ENCODE measurements around the gene AJAP1. TPM values are rescaled to one million over a fixed set of nuclear protein-coding genes. Genes with fewer than 3 reads are reported as not detected.

Gene AJAP1, protein sequence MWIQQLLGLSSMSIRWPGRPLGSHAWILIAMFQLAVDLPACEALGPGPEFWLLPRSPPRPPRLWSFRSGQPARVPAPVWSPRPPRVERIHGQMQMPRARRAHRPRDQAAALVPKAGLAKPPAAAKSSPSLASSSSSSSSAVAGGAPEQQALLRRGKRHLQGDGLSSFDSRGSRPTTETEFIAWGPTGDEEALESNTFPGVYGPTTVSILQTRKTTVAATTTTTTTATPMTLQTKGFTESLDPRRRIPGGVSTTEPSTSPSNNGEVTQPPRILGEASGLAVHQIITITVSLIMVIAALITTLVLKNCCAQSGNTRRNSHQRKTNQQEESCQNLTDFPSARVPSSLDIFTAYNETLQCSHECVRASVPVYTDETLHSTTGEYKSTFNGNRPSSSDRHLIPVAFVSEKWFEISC
- total RNA-seq: 1 to 10 TPM in 1 of 2 donors, under 1 TPM in 1; 0.16 to 2.3 TPM
- polyA plus RNA-seq: not detected
- long read RNA-seq, donor 1, partial matches to known transcripts: 1 of 1 reads
- long read RNA-seq, donor 1, other reads (novel, unspliced or antisense): 0 of 1 reads
- long read RNA-seq, donor 2, full-length matches to known transcripts: 1 of 1 reads
- long read RNA-seq, donor 2, partial matches to known transcripts: 0 of 1 reads
- long read RNA-seq, donor 2, other reads (novel, unspliced or antisense): 0 of 1 reads

DNA sequence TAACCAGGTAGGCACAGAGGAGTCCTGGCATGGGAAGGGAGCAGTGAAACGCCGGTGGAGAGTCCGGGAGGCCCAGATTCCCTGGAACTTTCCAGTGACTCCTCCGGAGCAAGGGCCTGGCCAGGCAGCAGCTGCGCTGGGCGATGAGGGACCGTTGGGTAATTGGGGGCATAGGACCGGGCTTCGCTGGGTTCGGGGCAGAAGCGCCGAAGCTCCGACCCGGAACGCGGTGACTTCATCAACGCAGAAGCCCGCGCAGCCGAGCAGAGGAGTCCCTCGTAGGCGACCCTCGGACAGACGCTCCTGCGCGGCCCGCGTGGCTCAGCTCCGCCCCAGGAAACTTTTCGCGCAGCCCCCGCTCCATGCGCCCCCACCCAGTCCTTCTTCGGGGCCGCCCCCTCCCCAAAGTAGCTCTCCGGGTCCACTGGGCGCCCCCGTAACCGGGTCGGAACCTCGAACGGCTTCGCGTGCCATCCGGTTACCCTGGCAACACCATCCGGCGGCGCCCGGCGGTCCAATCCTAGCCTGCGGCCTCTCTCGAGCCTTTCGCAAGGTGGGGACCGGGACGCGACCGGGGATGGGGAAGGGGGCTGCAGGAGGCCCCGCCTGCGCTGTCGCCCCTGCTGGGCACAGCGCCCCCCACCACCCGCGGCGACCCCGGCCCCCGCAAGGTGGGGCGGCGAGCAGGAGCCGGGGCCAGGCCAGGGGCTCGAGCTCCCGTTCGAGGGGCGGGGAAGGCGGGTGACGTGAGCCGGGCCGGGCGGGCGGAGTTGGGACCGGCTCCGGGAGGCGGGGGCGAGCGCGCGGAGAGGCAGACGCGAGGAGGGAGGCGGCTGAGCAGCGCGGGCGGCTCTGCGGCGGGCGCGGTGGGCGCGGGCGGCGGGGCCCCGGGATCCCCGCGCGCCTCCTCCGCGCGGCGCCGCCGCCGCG lies at the start of gene AJAP1:
Gene AJAP1, plus strand, starts transcription at position 814 of the 930 bp plus-strand sequence. CDS start 817 bp downstream, outside the sequence.
- ATAC-seq (ENCODE audit: low FRiP score): no peak
- 2% methylated on average over 55 to 112 of the region's 112 CpGs for WGBS, 2 donors
- no peaks in the 10 kb centered on the region for H3K4me1 ChIP-seq (ENCODE audit: control insufficient read depth in 1 of 2, insufficient read depth in 2 of 2, low read length in 2 of 2)
- peak in 1 of 2 donors; percentile 75 for DNase-seq
- no peaks in the 10 kb centered on the region for H3K9me3 ChIP-seq (ENCODE audit: control insufficient read depth, low read length)
- peak within 1 kb of the TSS in 1 of 2 donors; percentile 13 for H3K4me3 ChIP-seq (ENCODE audit: low read length in 2 of 2)
- no peaks in the 10 kb centered on the region for H3K27me3 ChIP-seq (ENCODE audit: control insufficient read depth in 1 of 2, insufficient read depth in 2 of 2, low read length in 1 of 2)
- no peak within 1 kb of the TSS for H3K27ac ChIP-seq (ENCODE audit: low read depth in 1 of 2, low read length in 2 of 2)
- intact Hi-C loops (cut with DNase I): loop anchor here in 1 of 2 donors (5.0 kb wide), 1 partner anchor 1263 kb away; no protein-coding TSS in a partner anchor
- H3K36me3 ChIP-seq (ENCODE audit: control insufficient read depth in 1 of 2, insufficient read depth in 2 of 2, low read length in 1 of 2): no peaks in the 10 kb centered on the region

DNA sequence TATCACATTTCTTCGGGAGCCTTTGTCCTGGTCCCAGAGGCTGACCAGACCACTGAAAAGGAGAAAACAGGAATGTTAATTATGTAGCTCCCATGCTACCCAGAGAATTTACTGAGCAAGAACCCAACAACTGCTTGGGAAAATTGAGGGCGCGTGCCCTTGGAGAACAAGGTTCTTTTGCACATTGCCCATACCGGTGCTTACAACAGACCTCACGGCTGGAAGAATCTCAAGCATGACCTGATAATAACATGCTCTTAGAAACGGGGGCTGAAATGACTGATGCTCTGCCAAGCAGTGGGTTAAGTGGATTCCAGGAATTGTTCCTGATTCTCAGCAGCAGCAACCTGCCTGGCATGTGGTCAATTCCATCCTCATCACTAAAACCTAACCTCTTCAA lies 49.3 kb upstream of the AJAP1 start:
- Histone ChIP-seq H3K4me1 (ENCODE audit: control insufficient read depth in 1 of 2, insufficient read depth in 2 of 2, low read length in 2 of 2) (no peaks in the 10 kb centered on the region), H3K36me3 (ENCODE audit: control insufficient read depth in 1 of 2, insufficient read depth in 2 of 2, low read length in 1 of 2) (no peaks in the 10 kb centered on the region), H3K9me3 (ENCODE audit: control insufficient read depth, low read length) (peaks cover 4% of the 10 kb centered on the region), H3K27ac (ENCODE audit: low read depth in 1 of 2, low read length in 2 of 2) (no peak overlapping the region), H3K4me3 (ENCODE audit: low read length in 2 of 2) (no peak overlapping the region), H3K27me3 (ENCODE audit: control insufficient read depth in 1 of 2, insufficient read depth in 2 of 2, low read length in 1 of 2) (no peaks in the 10 kb centered on the region)
- intact Hi-C loops (cut with DNase I): no loop called here
- no peak for ATAC-seq (ENCODE audit: low FRiP score)
- no peak for DNase-seq
- 44% methylated on average over 6 of the region's 6 CpGs for WGBS, 2 donors

DNA sequence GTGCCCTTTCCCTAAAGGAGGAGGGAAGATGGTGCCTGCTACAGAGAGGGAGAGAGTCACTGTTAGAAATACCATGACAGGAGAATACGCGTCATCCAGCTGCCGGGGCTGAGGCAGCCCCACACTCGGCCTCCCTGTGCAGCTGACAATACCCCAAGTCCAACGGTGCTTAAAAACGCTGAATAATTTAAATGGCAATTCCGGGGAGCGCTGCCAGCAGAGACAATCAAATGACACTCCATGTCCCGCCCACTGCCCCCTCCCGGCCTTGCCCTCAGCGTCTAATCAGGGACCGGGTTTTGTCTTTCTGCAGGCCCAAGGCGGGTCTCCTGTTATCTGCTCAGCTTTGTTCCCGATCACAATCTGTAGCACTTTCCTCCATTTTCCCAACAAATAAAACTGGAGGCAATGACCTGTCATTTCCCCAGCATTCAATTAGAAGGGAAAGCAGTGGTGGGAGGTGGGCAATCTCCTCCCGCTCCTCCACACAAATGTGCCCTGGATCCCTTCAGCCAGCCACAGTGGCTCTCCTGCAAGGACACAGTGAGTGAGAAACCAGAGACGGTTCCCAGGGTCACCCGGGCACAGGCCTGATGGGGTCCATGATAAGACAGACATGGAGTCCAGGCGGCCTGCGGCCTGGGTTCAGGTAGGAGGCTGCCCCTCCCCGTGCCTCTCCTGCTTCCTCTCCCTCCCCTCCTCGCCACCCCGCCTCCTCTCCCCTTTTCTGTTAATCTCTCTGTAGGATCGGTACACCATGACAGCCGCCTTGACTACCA lies 42.7 kb upstream of the AJAP1 start:
- Histone ChIP-seq H3K9me3 (ENCODE audit: control insufficient read depth, low read length) (peaks cover 6% of the 10 kb centered on the region), H3K4me1 (ENCODE audit: control insufficient read depth in 1 of 2, insufficient read depth in 2 of 2, low read length in 2 of 2) (no peaks in the 10 kb centered on the region), H3K4me3 (ENCODE audit: low read length in 2 of 2) (no peak overlapping the region), H3K36me3 (ENCODE audit: control insufficient read depth in 1 of 2, insufficient read depth in 2 of 2, low read length in 1 of 2) (no peaks in the 10 kb centered on the region), H3K27me3 (ENCODE audit: control insufficient read depth in 1 of 2, insufficient read depth in 2 of 2, low read length in 1 of 2) (no peaks in the 10 kb centered on the region), H3K27ac (ENCODE audit: low read depth in 1 of 2, low read length in 2 of 2) (no peak overlapping the region)
- 79% methylated on average over 24 of the region's 24 CpGs for WGBS, 2 donors
- peak; percentile 21 to 36 for DNase-seq
- no peak for ATAC-seq (ENCODE audit: low FRiP score)
- intact Hi-C loops (cut with DNase I): no loop called here

DNA sequence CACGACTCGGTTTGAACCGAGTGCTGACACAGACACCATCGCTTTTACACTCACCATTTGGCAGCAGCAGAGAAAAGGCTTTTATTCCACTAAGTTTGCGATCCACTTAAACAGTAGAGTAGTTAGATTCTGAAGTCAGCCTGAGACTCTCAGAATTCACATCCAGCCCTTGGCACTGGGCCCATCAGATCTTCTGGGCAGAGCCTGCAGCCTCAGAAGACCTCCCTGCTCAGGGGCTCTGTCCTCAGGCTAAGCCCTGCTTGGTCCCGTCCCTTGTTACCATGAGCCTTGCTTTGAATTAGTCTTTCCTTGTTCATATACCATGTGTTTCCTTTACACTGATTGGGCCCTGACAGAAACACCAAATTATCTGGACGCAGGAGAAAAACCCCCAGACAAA lies 41.4 kb upstream of the AJAP1 start:
- intact Hi-C loops (cut with DNase I): no loop called here
- H3K27me3 ChIP-seq (ENCODE audit: control insufficient read depth in 1 of 2, insufficient read depth in 2 of 2, low read length in 1 of 2): no peaks in the 10 kb centered on the region
- 40 to 45% methylated on average over 7 of the region's 7 CpGs for WGBS, 2 donors
- ATAC-seq (ENCODE audit: low FRiP score) (no peak), DNase-seq (peak; percentile 12 to 21)
- H3K9me3 ChIP-seq (ENCODE audit: control insufficient read depth, low read length): peaks cover 4% of the 10 kb centered on the region
- no peak overlapping the region for H3K4me3 ChIP-seq (ENCODE audit: low read length in 2 of 2)
- H3K27ac ChIP-seq (ENCODE audit: low read depth in 1 of 2, low read length in 2 of 2): no peak overlapping the region
- no peaks in the 10 kb centered on the region for H3K4me1 ChIP-seq (ENCODE audit: control insufficient read depth in 1 of 2, insufficient read depth in 2 of 2, low read length in 2 of 2)
- no peaks in the 10 kb centered on the region for H3K36me3 ChIP-seq (ENCODE audit: control insufficient read depth in 1 of 2, insufficient read depth in 2 of 2, low read length in 1 of 2)

DNA sequence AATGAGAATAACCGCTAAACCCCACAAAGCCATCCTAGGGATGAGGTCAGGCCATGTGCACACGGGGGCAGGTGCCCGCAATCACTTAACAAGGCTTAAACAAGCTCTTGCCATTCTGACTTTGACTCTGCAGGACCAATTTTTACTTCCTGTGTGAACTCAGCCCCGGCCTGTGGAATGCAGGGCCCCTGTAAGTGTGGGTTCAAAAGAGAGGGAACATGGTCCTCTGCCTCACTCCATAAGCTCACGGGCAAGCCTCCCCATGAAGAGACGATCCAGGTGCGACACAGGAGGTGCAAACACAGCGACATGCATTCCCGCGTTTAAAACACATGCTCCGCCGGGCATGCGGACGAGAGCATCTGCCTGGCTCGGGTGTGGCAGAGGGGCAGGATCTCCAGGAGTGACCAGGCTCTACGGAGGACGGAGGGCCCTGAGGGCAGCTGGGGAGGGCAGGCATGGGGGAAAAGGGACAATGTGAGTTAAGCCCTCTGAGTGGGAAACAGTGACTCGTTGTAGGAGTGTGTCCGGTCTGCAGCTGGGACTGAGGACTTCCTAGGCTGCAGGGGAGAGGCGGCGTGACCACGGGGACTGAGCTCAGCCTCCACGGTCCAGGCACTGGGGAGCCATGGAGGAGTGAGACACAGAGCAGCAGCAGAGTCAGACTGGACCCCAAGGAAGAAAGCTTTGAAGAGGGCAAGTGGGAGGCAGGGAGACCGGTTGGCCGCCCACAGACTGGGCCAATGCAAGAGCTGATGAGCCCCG lies 40.6 kb upstream of the AJAP1 start:
- DNase-seq (peak; percentile 26 to 60), ATAC-seq (ENCODE audit: low FRiP score) (no peak)
- no peaks in the 10 kb centered on the region for H3K27me3 ChIP-seq (ENCODE audit: control insufficient read depth in 1 of 2, insufficient read depth in 2 of 2, low read length in 1 of 2)
- H3K4me1 ChIP-seq (ENCODE audit: control insufficient read depth in 1 of 2, insufficient read depth in 2 of 2, low read length in 2 of 2): no peaks in the 10 kb centered on the region
- 78 to 79% methylated on average over 26 of the region's 26 CpGs for WGBS, 2 donors
- H3K36me3 ChIP-seq (ENCODE audit: control insufficient read depth in 1 of 2, insufficient read depth in 2 of 2, low read length in 1 of 2): no peaks in the 10 kb centered on the region
- intact Hi-C loops (cut with DNase I): no loop called here
- H3K27ac ChIP-seq (ENCODE audit: low read depth in 1 of 2, low read length in 2 of 2): no peak overlapping the region
- H3K4me3 ChIP-seq (ENCODE audit: low read length in 2 of 2): no peak overlapping the region
- peaks cover 3% of the 10 kb centered on the region for H3K9me3 ChIP-seq (ENCODE audit: control insufficient read depth, low read length)

DNA sequence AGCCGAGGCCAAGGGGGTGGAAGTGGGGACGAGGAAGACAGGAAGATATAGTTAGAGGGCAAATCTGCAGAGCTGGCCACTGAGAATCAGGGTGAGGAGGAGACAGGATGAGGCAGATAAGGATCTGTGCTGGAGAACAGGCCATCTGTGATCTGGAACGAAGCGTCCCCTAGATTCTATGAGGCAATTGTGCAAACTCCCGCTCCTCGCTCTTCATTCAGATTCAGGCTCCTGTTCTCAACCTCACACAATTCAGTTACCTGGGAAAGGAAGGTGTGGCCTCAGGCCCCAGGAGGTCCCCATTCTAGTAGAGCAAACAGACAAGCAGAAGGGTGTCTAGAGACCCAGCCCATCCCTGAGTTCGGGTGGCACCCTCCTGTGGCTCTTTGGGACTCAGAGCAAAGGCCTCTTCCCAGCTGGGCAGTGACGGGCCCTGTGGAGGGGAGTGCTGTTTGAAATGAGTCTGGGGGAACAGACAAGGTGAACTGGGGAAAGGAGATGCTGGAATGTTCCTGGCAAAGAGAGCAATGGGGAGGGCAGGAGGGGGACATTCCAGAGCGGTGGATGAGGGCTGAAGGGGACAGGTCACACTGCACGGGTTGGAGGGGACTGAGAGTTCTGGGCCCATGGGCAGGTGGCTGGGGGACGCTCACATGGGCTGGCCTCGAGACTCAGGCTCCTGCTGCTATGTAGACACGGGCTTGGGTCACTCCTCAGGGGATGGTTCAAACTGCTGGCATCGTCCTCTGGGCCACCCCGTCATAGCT lies 39.9 kb upstream of the AJAP1 start:
- Histone ChIP-seq H3K36me3 (ENCODE audit: control insufficient read depth in 1 of 2, insufficient read depth in 2 of 2, low read length in 1 of 2) (no peaks in the 10 kb centered on the region), H3K9me3 (ENCODE audit: control insufficient read depth, low read length) (peaks cover 3% of the 10 kb centered on the region), H3K4me1 (ENCODE audit: control insufficient read depth in 1 of 2, insufficient read depth in 2 of 2, low read length in 2 of 2) (no peaks in the 10 kb centered on the region), H3K27ac (ENCODE audit: low read depth in 1 of 2, low read length in 2 of 2) (no peak overlapping the region), H3K4me3 (ENCODE audit: low read length in 2 of 2) (no peak overlapping the region), H3K27me3 (ENCODE audit: control insufficient read depth in 1 of 2, insufficient read depth in 2 of 2, low read length in 1 of 2) (no peaks in the 10 kb centered on the region)
- DNase-seq (peak; percentile 19 to 51), ATAC-seq (ENCODE audit: low FRiP score) (no peak)
- intact Hi-C loops (cut with DNase I): no loop called here
- WGBS, 2 donors: 66 to 70% methylated on average over 15 of the region's 15 CpGs

DNA sequence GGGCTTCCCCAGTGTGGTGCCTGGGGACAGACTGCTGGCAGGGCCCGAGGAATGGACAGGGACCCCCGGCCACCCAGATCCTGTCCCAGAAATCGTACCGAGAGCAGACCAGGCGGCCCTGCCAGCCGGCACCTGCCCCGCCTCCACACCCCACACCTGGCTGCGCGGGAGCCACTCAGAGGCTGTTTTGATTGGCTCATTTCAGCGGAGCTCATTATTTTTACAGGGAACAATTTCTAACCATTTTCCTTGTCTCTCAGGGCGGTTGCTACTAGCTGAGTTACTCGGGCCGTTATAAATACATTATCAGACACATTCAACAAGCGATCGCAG lies 39.3 kb upstream of the AJAP1 start:
- ATAC-seq (ENCODE audit: low FRiP score) (no peak), DNase-seq (peak; percentile 20 to 65)
- Histone ChIP-seq H3K4me3 (ENCODE audit: low read length in 2 of 2) (no peak overlapping the region), H3K36me3 (ENCODE audit: control insufficient read depth in 1 of 2, insufficient read depth in 2 of 2, low read length in 1 of 2) (no peaks in the 10 kb centered on the region), H3K9me3 (ENCODE audit: control insufficient read depth, low read length) (peaks cover 2% of the 10 kb centered on the region), H3K27me3 (ENCODE audit: control insufficient read depth in 1 of 2, insufficient read depth in 2 of 2, low read length in 1 of 2) (no peaks in the 10 kb centered on the region), H3K4me1 (ENCODE audit: control insufficient read depth in 1 of 2, insufficient read depth in 2 of 2, low read length in 2 of 2) (no peaks in the 10 kb centered on the region), H3K27ac (ENCODE audit: low read depth in 1 of 2, low read length in 2 of 2) (no peak overlapping the region)
- WGBS, 2 donors: 64 to 74% methylated on average over 15 of the region's 15 CpGs
- intact Hi-C loops (cut with DNase I): no loop called here

All from aorta (tissue), 5 donors.